A673 (cell line): Measurements from ENCODE around the gene APEX1.

Experiments
- EZH2 ChIP-seq: fragments of 200-600 bp; sonication (generic); IDR thresholded peaks from 2 replicates; pipeline ENCODE4 v1.6.1; 2017; ENCODE audit warnings: borderline replicate concordance, low read depth, mild to moderate bottlenecking, mixed read lengths, antibody characterized with exemption, low read length; ENCODE audit not compliant: poor library complexity, severe bottlenecking
- TF ChIP-seq, protein P1 (sequence below): fragments of 300-800, 200-600 bp; sonication (generic); conservative IDR thresholded peaks from 2 replicates; pipeline ENCODE4 v1.5.1; 2017; ENCODE audit warnings: low read depth, mild to moderate bottlenecking, antibody characterized with exemption, low read length, moderate library complexity, mixed read lengths

DNA sequence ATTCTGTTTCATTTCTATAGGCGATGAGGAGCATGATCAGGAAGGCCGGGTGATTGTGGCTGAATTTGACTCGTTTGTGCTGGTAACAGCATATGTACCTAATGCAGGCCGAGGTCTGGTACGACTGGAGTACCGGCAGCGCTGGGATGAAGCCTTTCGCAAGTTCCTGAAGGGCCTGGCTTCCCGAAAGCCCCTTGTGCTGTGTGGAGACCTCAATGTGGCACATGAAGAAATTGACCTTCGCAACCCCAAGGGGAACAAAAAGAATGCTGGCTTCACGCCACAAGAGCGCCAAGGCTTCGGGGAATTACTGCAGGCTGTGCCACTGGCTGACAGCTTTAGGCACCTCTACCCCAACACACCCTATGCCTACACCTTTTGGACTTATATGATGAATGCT is 1.9 kb downstream of the APEX1 start:
- TF ChIP-seq, protein P1, sequence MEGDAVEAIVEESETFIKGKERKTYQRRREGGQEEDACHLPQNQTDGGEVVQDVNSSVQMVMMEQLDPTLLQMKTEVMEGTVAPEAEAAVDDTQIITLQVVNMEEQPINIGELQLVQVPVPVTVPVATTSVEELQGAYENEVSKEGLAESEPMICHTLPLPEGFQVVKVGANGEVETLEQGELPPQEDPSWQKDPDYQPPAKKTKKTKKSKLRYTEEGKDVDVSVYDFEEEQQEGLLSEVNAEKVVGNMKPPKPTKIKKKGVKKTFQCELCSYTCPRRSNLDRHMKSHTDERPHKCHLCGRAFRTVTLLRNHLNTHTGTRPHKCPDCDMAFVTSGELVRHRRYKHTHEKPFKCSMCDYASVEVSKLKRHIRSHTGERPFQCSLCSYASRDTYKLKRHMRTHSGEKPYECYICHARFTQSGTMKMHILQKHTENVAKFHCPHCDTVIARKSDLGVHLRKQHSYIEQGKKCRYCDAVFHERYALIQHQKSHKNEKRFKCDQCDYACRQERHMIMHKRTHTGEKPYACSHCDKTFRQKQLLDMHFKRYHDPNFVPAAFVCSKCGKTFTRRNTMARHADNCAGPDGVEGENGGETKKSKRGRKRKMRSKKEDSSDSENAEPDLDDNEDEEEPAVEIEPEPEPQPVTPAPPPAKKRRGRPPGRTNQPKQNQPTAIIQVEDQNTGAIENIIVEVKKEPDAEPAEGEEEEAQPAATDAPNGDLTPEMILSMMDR, result no peak
- no peak for TF ChIP-seq EZH2
